K562 (cell line): Measurements from ENCODE around the gene RHBDF2.

Source experiments
- ELF1 ChIP-seq: fragments of 200-800 bp; sonication (Bioruptor generic); IDR thresholded peaks from 2 replicates; pipeline ENCODE4 v1.6.1; 2016; ENCODE audit warnings: missing genetic modification characterization, missing compliant biosample characterization
- EP300 ChIP-seq: IDR thresholded peaks from 2 replicates; pipeline ENCODE4 v1.6.1; 2012; ENCODE audit warnings: low read length, improper control_type of control experiment
- EZH2 ChIP-seq: IDR thresholded peaks from 2 replicates; pipeline ENCODE4 v1.6.1; 2012; ENCODE audit warnings: low read depth, mild to moderate bottlenecking, inconsistent platforms, low read length, borderline replicate concordance
- FOS ChIP-seq: IDR thresholded peaks from 3 replicates; pipeline ENCODE4 v1.6.1; 2011; ENCODE audit not compliant: insufficient read length; ENCODE audit errors: extremely low read depth
- KDM2B ChIP-seq: fragments of 250-450 bp; sonication (Bioruptor Pico); IDR thresholded peaks from 2 replicates; pipeline ENCODE4 v1.8.0; 2021; ENCODE audit warnings: mild to moderate bottlenecking, moderate library complexity
- POLR2A ChIP-seq: fragments of 450-650 bp; conservative IDR thresholded peaks from 2 replicates; pipeline ENCODE4 v1.6.1; 2016
- POLR2AphosphoS5 ChIP-seq: IDR thresholded peaks from 2 replicates; pipeline ENCODE4 v1.6.1; 2011; ENCODE audit warnings: mild to moderate bottlenecking, low read depth, low read length, moderate library complexity; ENCODE audit not compliant: control insufficient read depth, insufficient read depth
- TF ChIP-seq, protein P1 (sequence below): fragments of 450-650 bp; IDR thresholded peaks from 2 replicates; pipeline ENCODE4 v1.6.1; 2017; ENCODE audit warnings: antibody characterized with exemption, mild to moderate bottlenecking
- TF ChIP-seq, protein P2 (sequence below): sonication (generic); formaldehyde crosslinking; IDR thresholded peaks from 2 replicates; pipeline ENCODE4 v1.8.0; 2023; ENCODE audit warnings: mild to moderate bottlenecking, missing genetic modification reagents
- TF ChIP-seq, protein P3 (sequence below), 3 experiments: IDR thresholded peaks in 2 of 3; conservative IDR thresholded peaks in 1 of 3; 2 replicates each; pipeline ENCODE4 v1.5.1; 2011 to 2012; ENCODE audit warnings: low read length in 3 of 3, mild to moderate bottlenecking in 3 of 3, control low read depth in 2 of 3, improper control_type of control experiment in 1 of 3, inconsistent platforms in 1 of 3, low read depth in 1 of 3, mixed read lengths in 1 of 3, moderate library complexity in 1 of 3; ENCODE audit not compliant: insufficient read depth in 2 of 3
- TF ChIP-seq, protein P4 (sequence below): IDR thresholded peaks from 2 replicates; pipeline ENCODE4 v1.6.1; 2016; ENCODE audit warnings: missing genetic modification characterization, missing compliant biosample characterization
- TF ChIP-seq, protein P5 (sequence below): fragments of 250-450 bp; sonication (Bioruptor Pico); IDR thresholded peaks from 2 replicates; pipeline ENCODE4 v1.5.0; 2021; ENCODE audit warnings: mild to moderate bottlenecking, borderline replicate concordance
- TF ChIP-seq, protein P6 (sequence below), 2 experiments: fragments of 450-650 bp in 1 of 2; sonication (generic) in 1 of 2; formaldehyde crosslinking; conservative IDR thresholded peaks; 2 replicates each; pipeline versions ENCODE4 v1.4.0 to v1.8.1; 2020 to 2022; ENCODE audit warnings: mild to moderate bottlenecking in 1 of 2, missing genetic modification reagents in 1 of 2

DNA sequence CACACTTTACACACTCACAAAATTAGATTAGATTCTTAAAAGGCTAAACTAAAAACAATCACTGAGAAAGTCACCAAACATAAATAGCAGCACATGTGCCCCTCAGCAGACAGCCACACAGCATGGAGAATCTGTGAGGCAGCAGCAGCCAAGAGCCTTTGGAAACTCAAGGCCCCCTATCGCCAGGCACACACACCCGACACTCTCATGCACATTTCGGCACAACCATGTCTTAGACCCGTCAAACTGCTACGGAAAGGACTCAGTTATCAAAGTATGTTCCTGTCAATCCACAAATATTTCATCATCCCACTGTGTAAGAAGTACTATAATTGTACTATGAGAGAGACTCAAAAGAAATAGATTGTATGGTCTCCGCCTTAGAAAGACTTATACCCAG is 69.2 kb downstream of the RHBDF2 start:
- no peak for TF ChIP-seq EZH2
- TF ChIP-seq, protein P1, sequence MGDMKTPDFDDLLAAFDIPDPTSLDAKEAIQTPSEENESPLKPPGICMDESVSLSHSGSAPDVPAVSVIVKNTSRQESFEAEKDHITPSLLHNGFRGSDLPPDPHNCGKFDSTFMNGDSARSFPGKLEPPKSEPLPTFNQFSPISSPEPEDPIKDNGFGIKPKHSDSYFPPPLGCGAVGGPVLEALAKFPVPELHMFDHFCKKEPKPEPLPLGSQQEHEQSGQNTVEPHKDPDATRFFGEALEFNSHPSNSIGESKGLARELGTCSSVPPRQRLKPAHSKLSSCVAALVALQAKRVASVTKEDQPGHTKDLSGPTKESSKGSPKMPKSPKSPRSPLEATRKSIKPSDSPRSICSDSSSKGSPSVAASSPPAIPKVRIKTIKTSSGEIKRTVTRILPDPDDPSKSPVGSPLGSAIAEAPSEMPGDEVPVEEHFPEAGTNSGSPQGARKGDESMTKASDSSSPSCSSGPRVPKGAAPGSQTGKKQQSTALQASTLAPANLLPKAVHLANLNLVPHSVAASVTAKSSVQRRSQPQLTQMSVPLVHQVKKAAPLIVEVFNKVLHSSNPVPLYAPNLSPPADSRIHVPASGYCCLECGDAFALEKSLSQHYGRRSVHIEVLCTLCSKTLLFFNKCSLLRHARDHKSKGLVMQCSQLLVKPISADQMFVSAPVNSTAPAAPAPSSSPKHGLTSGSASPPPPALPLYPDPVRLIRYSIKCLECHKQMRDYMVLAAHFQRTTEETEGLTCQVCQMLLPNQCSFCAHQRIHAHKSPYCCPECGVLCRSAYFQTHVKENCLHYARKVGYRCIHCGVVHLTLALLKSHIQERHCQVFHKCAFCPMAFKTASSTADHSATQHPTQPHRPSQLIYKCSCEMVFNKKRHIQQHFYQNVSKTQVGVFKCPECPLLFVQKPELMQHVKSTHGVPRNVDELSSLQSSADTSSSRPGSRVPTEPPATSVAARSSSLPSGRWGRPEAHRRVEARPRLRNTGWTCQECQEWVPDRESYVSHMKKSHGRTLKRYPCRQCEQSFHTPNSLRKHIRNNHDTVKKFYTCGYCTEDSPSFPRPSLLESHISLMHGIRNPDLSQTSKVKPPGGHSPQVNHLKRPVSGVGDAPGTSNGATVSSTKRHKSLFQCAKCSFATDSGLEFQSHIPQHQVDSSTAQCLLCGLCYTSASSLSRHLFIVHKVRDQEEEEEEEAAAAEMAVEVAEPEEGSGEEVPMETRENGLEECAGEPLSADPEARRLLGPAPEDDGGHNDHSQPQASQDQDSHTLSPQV, result no peak
- TF ChIP-seq, protein P2, sequence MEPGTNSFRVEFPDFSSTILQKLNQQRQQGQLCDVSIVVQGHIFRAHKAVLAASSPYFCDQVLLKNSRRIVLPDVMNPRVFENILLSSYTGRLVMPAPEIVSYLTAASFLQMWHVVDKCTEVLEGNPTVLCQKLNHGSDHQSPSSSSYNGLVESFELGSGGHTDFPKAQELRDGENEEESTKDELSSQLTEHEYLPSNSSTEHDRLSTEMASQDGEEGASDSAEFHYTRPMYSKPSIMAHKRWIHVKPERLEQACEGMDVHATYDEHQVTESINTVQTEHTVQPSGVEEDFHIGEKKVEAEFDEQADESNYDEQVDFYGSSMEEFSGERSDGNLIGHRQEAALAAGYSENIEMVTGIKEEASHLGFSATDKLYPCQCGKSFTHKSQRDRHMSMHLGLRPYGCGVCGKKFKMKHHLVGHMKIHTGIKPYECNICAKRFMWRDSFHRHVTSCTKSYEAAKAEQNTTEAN, result no peak
- no peak for TF ChIP-seq FOS
- TF ChIP-seq KDM2B (CRISPR knock-in tag), result no peak
- TF ChIP-seq POLR2AphosphoS5, result no peak
- no peak for TF ChIP-seq EP300
- TF ChIP-seq, protein P3, sequence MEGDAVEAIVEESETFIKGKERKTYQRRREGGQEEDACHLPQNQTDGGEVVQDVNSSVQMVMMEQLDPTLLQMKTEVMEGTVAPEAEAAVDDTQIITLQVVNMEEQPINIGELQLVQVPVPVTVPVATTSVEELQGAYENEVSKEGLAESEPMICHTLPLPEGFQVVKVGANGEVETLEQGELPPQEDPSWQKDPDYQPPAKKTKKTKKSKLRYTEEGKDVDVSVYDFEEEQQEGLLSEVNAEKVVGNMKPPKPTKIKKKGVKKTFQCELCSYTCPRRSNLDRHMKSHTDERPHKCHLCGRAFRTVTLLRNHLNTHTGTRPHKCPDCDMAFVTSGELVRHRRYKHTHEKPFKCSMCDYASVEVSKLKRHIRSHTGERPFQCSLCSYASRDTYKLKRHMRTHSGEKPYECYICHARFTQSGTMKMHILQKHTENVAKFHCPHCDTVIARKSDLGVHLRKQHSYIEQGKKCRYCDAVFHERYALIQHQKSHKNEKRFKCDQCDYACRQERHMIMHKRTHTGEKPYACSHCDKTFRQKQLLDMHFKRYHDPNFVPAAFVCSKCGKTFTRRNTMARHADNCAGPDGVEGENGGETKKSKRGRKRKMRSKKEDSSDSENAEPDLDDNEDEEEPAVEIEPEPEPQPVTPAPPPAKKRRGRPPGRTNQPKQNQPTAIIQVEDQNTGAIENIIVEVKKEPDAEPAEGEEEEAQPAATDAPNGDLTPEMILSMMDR (IDR thresholded peaks at IDR 0.05 in 2 of 3, conservative IDR thresholded peaks at IDR 0.05 in 1 of 3; ENCODE audit: insufficient read depth in 2 of 3, low read depth in 1 of 3, low read length in 3 of 3), result no peak
- TF ChIP-seq, protein P4, sequence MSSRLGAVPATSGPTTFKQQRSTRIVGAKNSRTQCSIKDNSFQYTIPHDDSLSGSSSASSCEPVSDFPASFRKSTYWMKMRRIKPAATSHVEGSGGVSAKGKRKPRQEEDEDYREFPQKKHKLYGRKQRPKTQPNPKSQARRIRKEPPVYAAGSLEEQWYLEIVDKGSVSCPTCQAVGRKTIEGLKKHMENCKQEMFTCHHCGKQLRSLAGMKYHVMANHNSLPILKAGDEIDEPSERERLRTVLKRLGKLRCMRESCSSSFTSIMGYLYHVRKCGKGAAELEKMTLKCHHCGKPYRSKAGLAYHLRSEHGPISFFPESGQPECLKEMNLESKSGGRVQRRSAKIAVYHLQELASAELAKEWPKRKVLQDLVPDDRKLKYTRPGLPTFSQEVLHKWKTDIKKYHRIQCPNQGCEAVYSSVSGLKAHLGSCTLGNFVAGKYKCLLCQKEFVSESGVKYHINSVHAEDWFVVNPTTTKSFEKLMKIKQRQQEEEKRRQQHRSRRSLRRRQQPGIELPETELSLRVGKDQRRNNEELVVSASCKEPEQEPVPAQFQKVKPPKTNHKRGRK (tag), result no peak
- no peak for TF ChIP-seq POLR2A
- TF ChIP-seq, protein P5, sequence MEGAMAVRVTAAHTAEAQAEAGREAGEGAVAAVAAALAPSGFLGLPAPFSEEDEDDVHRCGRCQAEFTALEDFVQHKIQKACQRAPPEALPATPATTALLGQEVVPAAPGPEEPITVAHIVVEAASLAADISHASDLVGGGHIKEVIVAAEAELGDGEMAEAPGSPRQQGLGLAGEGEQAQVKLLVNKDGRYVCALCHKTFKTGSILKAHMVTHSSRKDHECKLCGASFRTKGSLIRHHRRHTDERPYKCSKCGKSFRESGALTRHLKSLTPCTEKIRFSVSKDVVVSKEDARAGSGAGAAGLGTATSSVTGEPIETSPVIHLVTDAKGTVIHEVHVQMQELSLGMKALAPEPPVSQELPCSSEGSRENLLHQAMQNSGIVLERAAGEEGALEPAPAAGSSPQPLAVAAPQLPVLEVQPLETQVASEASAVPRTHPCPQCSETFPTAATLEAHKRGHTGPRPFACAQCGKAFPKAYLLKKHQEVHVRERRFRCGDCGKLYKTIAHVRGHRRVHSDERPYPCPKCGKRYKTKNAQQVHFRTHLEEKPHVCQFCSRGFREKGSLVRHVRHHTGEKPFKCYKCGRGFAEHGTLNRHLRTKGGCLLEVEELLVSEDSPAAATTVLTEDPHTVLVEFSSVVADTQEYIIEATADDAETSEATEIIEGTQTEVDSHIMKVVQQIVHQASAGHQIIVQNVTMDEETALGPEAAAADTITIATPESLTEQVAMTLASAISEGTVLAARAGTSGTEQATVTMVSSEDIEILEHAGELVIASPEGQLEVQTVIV (CRISPR knock-in tag), result no peak
- TF ChIP-seq ELF1, result no peak
- TF ChIP-seq, protein P6, sequence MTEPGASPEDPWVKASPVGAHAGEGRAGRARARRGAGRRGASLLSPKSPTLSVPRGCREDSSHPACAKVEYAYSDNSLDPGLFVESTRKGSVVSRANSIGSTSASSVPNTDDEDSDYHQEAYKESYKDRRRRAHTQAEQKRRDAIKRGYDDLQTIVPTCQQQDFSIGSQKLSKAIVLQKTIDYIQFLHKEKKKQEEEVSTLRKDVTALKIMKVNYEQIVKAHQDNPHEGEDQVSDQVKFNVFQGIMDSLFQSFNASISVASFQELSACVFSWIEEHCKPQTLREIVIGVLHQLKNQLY (CRISPR knock-in tag; conservative IDR thresholded peaks at IDR 0.05), result no peak
